Left cardiac atrium (tissue), 4 donors: ENCODE results near the gene SRC. TPM values are rescaled to one million over a fixed set of nuclear protein-coding genes. Genes with fewer than 3 reads are reported as not detected.
A peak's percentile ranks its signal among the peaks of the same experiment; 100 is the strongest.
"Not testable (repeated sequence)": the region's sequence is repeated elsewhere in the genome, so short reads cannot be mapped to it uniquely, and the experiment has no call there.

Source experiments
- ATAC-seq, 2 donors: fragments of 200-7000 bp; cut with Tn5 transposase; one replicate each; pipeline ENCODE4 v1.9.1; 2020; ENCODE audit warnings: mild to moderate bottlenecking in 2 of 2, moderate library complexity in 2 of 2
- DNase-seq: peaks from one replicate; pipeline ENCODE4 v3.0.0-alpha.2; 2020
- intact Hi-C, 2 donors: fragments of 100-400 bp; cut with DNase I; formaldehyde crosslinking; loops; one replicate each; pipeline versions ENCODE4 v1.14.1 to v1.15.1; 2022 to 2023
- total RNA-seq, 2 donors: library from RNA; stranded (reverse); fragmentation: NEBNext Ultra II Directional; extraction: Animal tissue kit (Norgen Biotek cat#: 25700); gene quantifications; one replicate each; pipeline ENCODE4 v1.2.1, GENCODE V29; 2021
- donor health status: DM: no; HTN: yes; CAD: no.
- donor health status: DM: no; HTN: yes; CAD: no; lungs with severe emphysema.
- donor health status: DM: yes; HTN: yes; CAD: no.
- donor health status: Dilated cardiomyopathy.

SRC gene
- total RNA-seq, 2 donors from 2014 or later: 9.2 to 10.2 TPM

GRCh38 chr20:37333130-37333847 is 12.7 kb upstream of the SRC start:
- DNase-seq (no peak), ATAC-seq (no peak)
- intact Hi-C loops: no loop called here

GRCh38 chr20:37333848-37334318 is 12.1 kb upstream of the SRC start:
- ATAC-seq (peak in 1 of 2 donors; percentile 15), DNase-seq (no peak)
- intact Hi-C loops: no loop called here

- intact Hi-C loops: no loop called here
- DNase-seq: no peak
- ATAC-seq: no peak
These were observed 11.5 kb upstream of the SRC start for GRCh38 chr20:37334450-37334849.

GRCh38 chr20:37335642-37336368 is 10.1 kb upstream of the SRC start:
- ATAC-seq (peak in 1 of 2 donors; percentile 12), DNase-seq (no peak)
- intact Hi-C loops: no loop called here

- ATAC-seq (peak; percentile 69 to 70), DNase-seq (peak; percentile 70)
- intact Hi-C loops: no loop called here
These were observed 9.4 kb upstream of the SRC start for GRCh38 chr20:37336369-37337207.

- no peak for DNase-seq
- intact Hi-C loops: no loop called here
- no peak for ATAC-seq
These were observed 8.5 kb upstream of the SRC start for GRCh38 chr20:37337208-37337991.

GRCh38 chr20:37338380-37338779 is 7.6 kb upstream of the SRC start:
- ATAC-seq, DNase-seq, intact Hi-C loops: not testable (repeated sequence)

- intact Hi-C loops: no loop called here
- DNase-seq: no peak
- no peak for ATAC-seq
These were observed 6.7 kb upstream of the SRC start for GRCh38 chr20:37339208-37339607.

- DNase-seq, intact Hi-C loops, ATAC-seq: not testable (repeated sequence)
These were observed 6.2 kb upstream of the SRC start for GRCh38 chr20:37339764-37340109.

- intact Hi-C loops: no loop called here
- ATAC-seq: no peak
- DNase-seq: no peak
These were observed 4.9 kb upstream of the SRC start for GRCh38 chr20:37340998-37341397.

- DNase-seq (no peak), ATAC-seq (no peak)
- intact Hi-C loops: no loop called here
These were observed 4.3 kb upstream of the SRC start for GRCh38 chr20:37341632-37342031.

- ATAC-seq (no peak), DNase-seq (no peak)
- intact Hi-C loops: no loop called here
These were observed 3.4 kb upstream of the SRC start for GRCh38 chr20:37342231-37343177.

- DNase-seq (no peak), ATAC-seq (no peak)
- intact Hi-C loops: no loop called here
These were observed 2.5 kb upstream of the SRC start for GRCh38 chr20:37343212-37343993.

- no peak for ATAC-seq
- DNase-seq: no peak
- intact Hi-C loops: no loop called here
These were observed 2.0 kb upstream of the SRC start for GRCh38 chr20:37343994-37344355.

GRCh38 chr20:37344506-37345338 is 1.2 kb upstream of the SRC start:
- ATAC-seq (no peak), DNase-seq (no peak)
- intact Hi-C loops: no loop called here

- DNase-seq: no peak
- intact Hi-C loops: no loop called here
- peak in 1 of 2 donors; percentile 47 for ATAC-seq
These were observed 245 bp downstream of the SRC start for GRCh38 chr20:37346236-37346534.
